ENCODE data around the gene SLC35F6. TPM values are rescaled to one million over a fixed set of nuclear protein-coding genes. Genes with fewer than 3 reads are reported as not detected.
"Not testable (repeated sequence)": the region's sequence is repeated elsewhere in the genome, so short reads cannot be mapped to it uniquely, and the experiment has no call there.

The SLC35F6 gene
- total RNA-seq, 3 donors from 2014 or later (not counting 1 experiment from before 2014, with no cell fraction given): 30.0 to 35.6 (median 30.4) TPM

DNA sequence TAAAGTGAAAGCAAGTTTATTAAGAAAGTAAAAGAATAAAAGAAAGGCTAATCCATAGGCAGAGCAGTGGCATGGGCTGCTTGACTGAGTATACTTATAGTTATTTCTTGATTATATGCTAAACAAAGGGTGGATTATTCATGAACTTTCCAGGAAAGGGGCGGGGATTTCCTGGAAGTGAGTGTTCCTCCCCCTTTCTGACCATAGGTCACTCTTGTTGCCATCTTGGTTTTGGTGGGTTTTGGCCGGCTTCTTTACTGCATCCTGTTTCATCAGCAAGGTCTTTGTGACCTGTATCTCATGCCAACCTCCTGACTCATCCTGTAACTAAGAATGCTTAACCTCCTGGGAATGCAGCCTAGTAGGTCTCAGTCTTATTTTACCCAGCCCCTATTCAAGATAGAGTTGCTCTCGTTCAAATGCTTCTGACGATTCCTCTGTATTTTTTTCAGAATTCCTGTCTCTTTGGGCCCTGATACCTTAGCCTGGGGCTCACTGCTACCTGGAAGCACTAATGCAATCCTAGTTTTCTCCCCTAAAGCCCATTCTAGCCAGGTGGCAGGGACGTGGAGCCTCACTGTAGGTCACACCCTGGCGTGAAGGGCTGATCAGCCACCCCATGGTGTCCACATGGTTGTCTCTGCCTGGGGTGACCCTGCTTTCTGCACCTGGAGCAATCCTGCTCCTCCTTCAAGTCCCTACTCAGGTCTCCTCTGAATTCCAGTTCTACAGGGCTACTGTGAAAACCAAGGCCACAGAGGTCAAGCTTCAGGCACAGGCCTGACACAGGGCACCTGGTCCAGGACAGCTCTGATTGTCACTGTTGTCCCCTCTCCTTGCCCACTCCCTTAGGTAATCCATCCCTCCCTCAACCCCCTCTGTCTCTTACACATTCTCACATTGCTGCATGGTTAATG is 6.0 kb upstream of the SLC35F6 start:
- Histone ChIP-seq H3K9me3 (ENCODE audit: control insufficient read depth, insufficient read depth, low read length) (no peaks in the 10 kb centered on the region), H3K27ac (ENCODE audit: low read length) (no peak overlapping the region), H3K4me1 (ENCODE audit: control insufficient read depth, insufficient read depth, low read length) (peaks cover 5% of the 10 kb centered on the region), H3K4me3 (ENCODE audit: low read length) (no peak overlapping the region), H3K36me3 (ENCODE audit: control insufficient read depth, insufficient read depth, low read length) (no peaks in the 10 kb centered on the region), H3K27me3 (ENCODE audit: control insufficient read depth, insufficient read depth, low read length) (no peaks in the 10 kb centered on the region)
- peaks cover 0 to 8% of the 10 kb centered on the region in 2 donors for H3K4me1 Mint-ChIP-seq
- WGBS (ENCODE audit: insufficient coverage): 69% methylated on average over 6 of the region's 6 CpGs
- intact Hi-C loops (cut with micrococcal nuclease): no loop called here
- peak overlapping the region in 1 of 2 donors; percentile 37 for H3K27ac Mint-ChIP-seq
- no peak for DNase-seq
- no peaks in the 10 kb centered on the region for H3K27me3 Mint-ChIP-seq (ENCODE audit: low read depth in 2 of 2)
- TF ChIP-seq, protein P1, sequence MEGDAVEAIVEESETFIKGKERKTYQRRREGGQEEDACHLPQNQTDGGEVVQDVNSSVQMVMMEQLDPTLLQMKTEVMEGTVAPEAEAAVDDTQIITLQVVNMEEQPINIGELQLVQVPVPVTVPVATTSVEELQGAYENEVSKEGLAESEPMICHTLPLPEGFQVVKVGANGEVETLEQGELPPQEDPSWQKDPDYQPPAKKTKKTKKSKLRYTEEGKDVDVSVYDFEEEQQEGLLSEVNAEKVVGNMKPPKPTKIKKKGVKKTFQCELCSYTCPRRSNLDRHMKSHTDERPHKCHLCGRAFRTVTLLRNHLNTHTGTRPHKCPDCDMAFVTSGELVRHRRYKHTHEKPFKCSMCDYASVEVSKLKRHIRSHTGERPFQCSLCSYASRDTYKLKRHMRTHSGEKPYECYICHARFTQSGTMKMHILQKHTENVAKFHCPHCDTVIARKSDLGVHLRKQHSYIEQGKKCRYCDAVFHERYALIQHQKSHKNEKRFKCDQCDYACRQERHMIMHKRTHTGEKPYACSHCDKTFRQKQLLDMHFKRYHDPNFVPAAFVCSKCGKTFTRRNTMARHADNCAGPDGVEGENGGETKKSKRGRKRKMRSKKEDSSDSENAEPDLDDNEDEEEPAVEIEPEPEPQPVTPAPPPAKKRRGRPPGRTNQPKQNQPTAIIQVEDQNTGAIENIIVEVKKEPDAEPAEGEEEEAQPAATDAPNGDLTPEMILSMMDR (IDR thresholded peaks at IDR 0.05): no peak
- H3K4me3 Mint-ChIP-seq: peak overlapping the region; percentile 21
- H3K9me3 Mint-ChIP-seq: no peaks in the 10 kb centered on the region
- peak in 1 of 3 donors; percentile 46 for ATAC-seq
- H3K36me3 Mint-ChIP-seq: no peaks in the 10 kb centered on the region

DNA sequence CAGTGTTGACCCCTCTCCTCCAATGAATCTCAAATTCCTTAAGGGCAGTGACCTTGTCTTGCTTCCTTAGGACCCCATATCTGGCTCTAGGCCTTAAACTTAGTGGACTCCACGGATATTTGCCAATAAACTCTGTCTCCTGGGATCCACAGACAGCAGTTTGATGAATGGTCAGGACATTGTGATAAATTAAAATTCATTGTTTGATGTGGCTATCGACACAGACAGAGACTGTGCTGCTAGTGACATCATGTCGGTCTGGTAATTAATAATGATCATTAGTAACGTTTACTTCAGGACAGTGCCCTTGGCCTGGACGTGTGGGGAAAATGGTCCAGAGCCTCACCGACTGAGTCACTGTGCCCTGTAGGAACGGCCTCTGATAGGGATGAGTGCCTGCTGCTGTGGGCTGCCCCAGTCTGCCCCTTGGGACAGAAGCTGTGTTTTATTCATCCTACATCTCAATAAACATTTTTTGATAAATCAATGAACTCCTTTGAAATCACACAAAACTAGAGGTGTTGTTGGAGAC is 5.2 kb upstream of the SLC35F6 start:
- intact Hi-C loops (cut with micrococcal nuclease): no loop called here
- Histone ChIP-seq H3K4me1 (ENCODE audit: control insufficient read depth, insufficient read depth, low read length) (peaks cover 13% of the 10 kb centered on the region), H3K27me3 (ENCODE audit: control insufficient read depth, insufficient read depth, low read length) (no peaks in the 10 kb centered on the region), H3K9me3 (ENCODE audit: control insufficient read depth, insufficient read depth, low read length) (no peaks in the 10 kb centered on the region), H3K36me3 (ENCODE audit: control insufficient read depth, insufficient read depth, low read length) (no peaks in the 10 kb centered on the region), H3K27ac (ENCODE audit: low read length) (no peak overlapping the region), H3K4me3 (ENCODE audit: low read length) (no peak overlapping the region)
- 96% methylated on average over 7 of the region's 7 CpGs for WGBS (ENCODE audit: insufficient coverage)
- H3K9me3 Mint-ChIP-seq: no peaks in the 10 kb centered on the region
- TF ChIP-seq, protein P1 (IDR thresholded peaks at IDR 0.05): no peak
- ATAC-seq (no peak), DNase-seq (no peak)
- peak overlapping the region in 1 of 2 donors; percentile 37 for H3K27ac Mint-ChIP-seq
- H3K27me3 Mint-ChIP-seq (ENCODE audit: low read depth in 2 of 2): no peaks in the 10 kb centered on the region
- H3K4me1 Mint-ChIP-seq: peaks cover 4 to 8% of the 10 kb centered on the region in 2 donors
- no peak overlapping the region for H3K4me3 Mint-ChIP-seq
- no peaks in the 10 kb centered on the region for H3K36me3 Mint-ChIP-seq

DNA sequence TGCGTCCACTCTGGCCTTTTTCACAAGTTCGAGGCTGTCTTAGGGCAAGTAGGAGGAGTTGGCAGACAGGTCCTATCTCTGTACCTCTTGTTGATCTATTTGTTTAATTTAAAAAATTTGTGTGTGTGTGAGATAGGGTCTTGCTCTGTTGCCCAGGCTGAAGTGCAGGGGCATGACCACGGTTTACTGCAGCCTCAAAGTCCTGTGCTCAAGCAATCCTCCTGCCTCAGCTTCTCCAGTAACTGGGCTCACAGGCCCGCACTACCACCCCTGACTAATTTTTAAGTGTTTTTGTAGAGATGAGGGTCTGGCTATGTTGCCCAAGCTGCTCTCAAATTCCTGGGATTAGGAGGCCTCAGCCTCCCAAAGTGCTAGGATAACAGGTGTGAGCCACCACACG is 4.2 kb upstream of the SLC35F6 start:
- peaks cover 17% of the 10 kb centered on the region for H3K4me1 ChIP-seq (ENCODE audit: control insufficient read depth, insufficient read depth, low read length)
- H3K36me3 ChIP-seq (ENCODE audit: control insufficient read depth, insufficient read depth, low read length): no peaks in the 10 kb centered on the region
- H3K27me3 ChIP-seq (ENCODE audit: control insufficient read depth, insufficient read depth, low read length): no peaks in the 10 kb centered on the region
- H3K27ac ChIP-seq (ENCODE audit: low read length): no peak overlapping the region
- H3K9me3 ChIP-seq (ENCODE audit: control insufficient read depth, insufficient read depth, low read length): no peaks in the 10 kb centered on the region
- H3K4me1 Mint-ChIP-seq: peaks cover 9 to 13% of the 10 kb centered on the region in 2 donors
- no peaks in the 10 kb centered on the region for H3K9me3 Mint-ChIP-seq
- no peak overlapping the region for H3K27ac Mint-ChIP-seq
- 91% methylated on average over 5 of the region's 5 CpGs for WGBS (ENCODE audit: insufficient coverage)
- H3K4me3 ChIP-seq (ENCODE audit: low read length): no peak overlapping the region
- intact Hi-C loops (cut with micrococcal nuclease): no loop called here
- ATAC-seq: no peak
- no peaks in the 10 kb centered on the region for H3K27me3 Mint-ChIP-seq (ENCODE audit: low read depth in 2 of 2)
- no peak overlapping the region for H3K4me3 Mint-ChIP-seq
- no peaks in the 10 kb centered on the region for H3K36me3 Mint-ChIP-seq
- DNase-seq: no peak
- TF ChIP-seq, protein P1 (IDR thresholded peaks at IDR 0.05): no peak

DNA sequence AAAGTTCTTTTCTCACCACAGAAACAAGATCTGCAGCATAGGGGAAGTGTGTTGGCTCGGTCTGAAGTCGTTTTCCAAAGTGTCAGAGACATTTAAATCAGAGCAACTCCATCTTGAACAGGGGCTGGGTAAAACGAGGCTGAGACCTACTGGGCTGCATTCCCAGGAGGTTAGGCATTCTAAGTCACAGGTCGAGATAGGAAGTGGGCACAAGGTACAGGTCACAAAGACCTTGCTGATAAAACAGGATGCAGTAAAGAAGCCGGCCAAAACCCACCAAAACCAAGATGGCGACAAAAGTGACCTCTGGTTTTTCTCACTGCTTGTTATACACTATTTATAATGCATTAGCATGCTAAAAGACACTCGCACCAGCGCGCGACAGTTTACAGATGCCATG is 3.1 kb upstream of the SLC35F6 start:
- H3K36me3 Mint-ChIP-seq; H3K4me3 Mint-ChIP-seq; ATAC-seq; DNase-seq; H3K9me3 Mint-ChIP-seq; H3K4me3 ChIP-seq (ENCODE audit: low read length); H3K27me3 ChIP-seq (ENCODE audit: control insufficient read depth, insufficient read depth, low read length); H3K36me3 ChIP-seq (ENCODE audit: control insufficient read depth, insufficient read depth, low read length); H3K27ac Mint-ChIP-seq; H3K27me3 Mint-ChIP-seq (ENCODE audit: low read depth in 2 of 2); H3K9me3 ChIP-seq (ENCODE audit: control insufficient read depth, insufficient read depth, low read length); H3K27ac ChIP-seq (ENCODE audit: low read length); intact Hi-C loops (cut with micrococcal nuclease): not testable (repeated sequence)
- peaks cover 29% of the 10 kb centered on the region for H3K4me1 ChIP-seq (ENCODE audit: control insufficient read depth, insufficient read depth, low read length)
- 81% methylated on average over 10 of the region's 10 CpGs for WGBS (ENCODE audit: insufficient coverage)
- H3K4me1 Mint-ChIP-seq: peaks cover 19 to 25% of the 10 kb centered on the region in 2 donors
